GM18519 (cell line): ENCODE results near the gene PCYOX1L.

ENCODE experiments used
- ATAC-seq: cut with Tn5 transposase; IDR thresholded peaks from one replicate; pipeline ENCODE4 v1.9.1; 2021; ENCODE audit warnings: mild to moderate bottlenecking, moderate library complexity; ENCODE audit not compliant: unreplicated experiment, low FRiP score

Gene PCYOX1L

GRCh38 chr5:149366169-149366729 lies 8.4 kb downstream of the PCYOX1L start:
- no peak for ATAC-seq

GRCh38 chr5:149367249-149367971 lies 9.6 kb downstream of the PCYOX1L start:
- peak; percentile 74 for ATAC-seq

GRCh38 chr5:149367972-149368645 lies 10.3 kb downstream of the PCYOX1L start:
- ATAC-seq, result no peak

GRCh38 chr5:149370878-149371277 lies 13.0 kb downstream of the PCYOX1L start:
- no peak for ATAC-seq

- no peak for ATAC-seq
Measured at GRCh38 chr5:149371296-149371962, 13.6 kb downstream of the PCYOX1L start.

GRCh38 chr5:149372076-149372795 lies 14.4 kb downstream of the PCYOX1L start:
- ATAC-seq, result no peak

GRCh38 chr5:149372932-149373331 lies 15.1 kb downstream of the PCYOX1L start:
- ATAC-seq, result no peak

- ATAC-seq, result no peak
Measured at GRCh38 chr5:149374303-149374702, 16.5 kb downstream of the PCYOX1L start.

- ATAC-seq, result no peak
Measured at GRCh38 chr5:149374801-149375200, 17.0 kb downstream of the PCYOX1L start.

- no peak for ATAC-seq
Measured at GRCh38 chr5:149375434-149375833, 17.6 kb downstream of the PCYOX1L start.

GRCh38 chr5:149376104-149376503 lies 18.3 kb downstream of the PCYOX1L start:
- ATAC-seq, result no peak

GRCh38 chr5:149376711-149377447 lies 19.0 kb downstream of the PCYOX1L start:
- no peak for ATAC-seq

- no peak for ATAC-seq
Measured at GRCh38 chr5:149378241-149378820, 20.5 kb downstream of the PCYOX1L start.

- no peak for ATAC-seq
Measured at GRCh38 chr5:149379177-149379761, 21.4 kb downstream of the PCYOX1L start, which contains the start of gene IL17B. TSS of gene IL17B (minus strand) at chr5:149379292. CDS start at chr5:149379225, 67 bp downstream.

GRCh38 chr5:149379818-149380374 lies 22.1 kb downstream of the PCYOX1L start:
- ATAC-seq, result no peak

GRCh38 chr5:149380466-149381121 lies 22.7 kb downstream of the PCYOX1L start:
- ATAC-seq, result no peak

GRCh38 chr5:149381261-149381985 lies 23.6 kb downstream of the PCYOX1L start:
- no peak for ATAC-seq

GRCh38 chr5:149381986-149382338 lies 24.1 kb downstream of the PCYOX1L start:
- peak; percentile 69 for ATAC-seq
